Left ventricle myocardium inferior (tissue), 1 donor: ENCODE measurements around the gene MOXD1. TPM values are rescaled to one million over a fixed set of nuclear protein-coding genes. Genes with fewer than 3 reads are reported as not detected.

Source experiments
- DNase-seq: peaks from one replicate; pipeline ENCODE4 v3.0.0-alpha.2; 2020
- H3K27ac ChIP-seq: fragments of 200-600 bp; replicated peaks from 2 replicates; pipeline ENCODE4 v1.8.0; 2021
- H3K27me3 ChIP-seq: fragments of 200-600 bp; 2 replicates; pipeline ENCODE4 v1.8.0; 2021; ENCODE audit warnings: low read depth
- H3K36me3 ChIP-seq: fragments of 200-600 bp; 2 replicates; pipeline ENCODE4 v1.8.0; 2021
- H3K4me1 ChIP-seq: fragments of 200-600 bp; 2 replicates; pipeline ENCODE4 v1.8.0; 2021
- H3K4me3 ChIP-seq: fragments of 200-600 bp; 2 replicates; pipeline ENCODE4 v1.8.0; 2021; ENCODE audit warnings: mild to moderate bottlenecking, moderate library complexity
- H3K9me3 ChIP-seq: fragments of 200-600 bp; replicated peaks from 2 replicates; pipeline ENCODE4 v1.8.0; 2021
- intact Hi-C: fragments of 100-400 bp; cut with micrococcal nuclease; formaldehyde crosslinking; loops from one replicate; pipeline ENCODE4 v1.11.0; 2022
- total RNA-seq: library from RNA; stranded (reverse); fragmentation: NEBNext Ultra II Directional; extraction: Animal tissue kit (Norgen Biotek cat#: 25700); gene quantifications from one replicate; pipeline ENCODE4 v1.2.1, GENCODE V29; 2021
- TF ChIP-seq, protein P1 (sequence below): fragments of 200-600 bp; IDR thresholded peaks from 2 replicates; pipeline ENCODE4 v1.8.0; 2021; ENCODE audit warnings: antibody characterized with exemption, mild to moderate bottlenecking, borderline replicate concordance
- donor health status: DM: no; HTN: yes; CAD: no; lungs with severe emphysema.

MOXD1 gene
- total RNA-seq, 1 donor from 2014 or later, result 3.4 TPM

DNA sequence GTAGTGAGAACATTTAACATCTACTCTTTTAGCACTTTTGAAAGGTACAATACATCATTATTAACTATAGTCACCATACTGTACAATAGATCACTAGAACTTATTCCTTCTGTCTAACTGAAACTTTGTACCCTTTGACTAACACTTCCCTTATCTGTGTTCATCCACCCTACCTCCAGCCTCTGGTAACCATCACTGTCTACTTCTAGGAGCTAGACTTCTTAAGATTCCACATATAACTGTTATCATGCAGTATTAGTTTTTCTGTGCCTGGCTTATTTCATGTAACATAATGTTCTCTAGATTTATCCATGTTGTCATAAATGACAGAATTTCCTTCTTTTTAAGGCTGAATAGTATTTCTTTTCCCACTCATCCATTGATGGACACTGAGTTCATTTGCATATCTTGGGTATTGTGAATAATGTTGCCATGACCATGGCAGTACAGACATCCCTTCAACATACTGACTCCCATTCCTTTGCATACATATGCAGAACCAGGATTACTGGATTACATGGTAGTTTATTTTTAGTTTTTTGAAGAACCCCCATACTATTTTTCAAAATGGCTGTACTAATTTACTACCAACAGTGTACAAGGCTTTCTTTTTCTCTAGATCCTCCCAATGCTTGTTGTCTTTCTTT is 135.7 kb downstream of the MOXD1 start:
- DNase-seq, result no peak
- TF ChIP-seq, protein P1, sequence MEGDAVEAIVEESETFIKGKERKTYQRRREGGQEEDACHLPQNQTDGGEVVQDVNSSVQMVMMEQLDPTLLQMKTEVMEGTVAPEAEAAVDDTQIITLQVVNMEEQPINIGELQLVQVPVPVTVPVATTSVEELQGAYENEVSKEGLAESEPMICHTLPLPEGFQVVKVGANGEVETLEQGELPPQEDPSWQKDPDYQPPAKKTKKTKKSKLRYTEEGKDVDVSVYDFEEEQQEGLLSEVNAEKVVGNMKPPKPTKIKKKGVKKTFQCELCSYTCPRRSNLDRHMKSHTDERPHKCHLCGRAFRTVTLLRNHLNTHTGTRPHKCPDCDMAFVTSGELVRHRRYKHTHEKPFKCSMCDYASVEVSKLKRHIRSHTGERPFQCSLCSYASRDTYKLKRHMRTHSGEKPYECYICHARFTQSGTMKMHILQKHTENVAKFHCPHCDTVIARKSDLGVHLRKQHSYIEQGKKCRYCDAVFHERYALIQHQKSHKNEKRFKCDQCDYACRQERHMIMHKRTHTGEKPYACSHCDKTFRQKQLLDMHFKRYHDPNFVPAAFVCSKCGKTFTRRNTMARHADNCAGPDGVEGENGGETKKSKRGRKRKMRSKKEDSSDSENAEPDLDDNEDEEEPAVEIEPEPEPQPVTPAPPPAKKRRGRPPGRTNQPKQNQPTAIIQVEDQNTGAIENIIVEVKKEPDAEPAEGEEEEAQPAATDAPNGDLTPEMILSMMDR, result no peak
- intact Hi-C loops, result no loop called here
- Histone ChIP-seq H3K9me3 (no peaks in the 10 kb centered on the region), H3K4me1 (peaks cover 1% of the 10 kb centered on the region), H3K27ac (no peak overlapping the region), H3K4me3 (no peak overlapping the region), H3K27me3 (peaks cover under 1% of the 10 kb centered on the region), H3K36me3 (no peaks in the 10 kb centered on the region)

- TF ChIP-seq, protein P1, result no peak
- Histone ChIP-seq H3K27ac (no peak overlapping the region), H3K4me3 (no peak overlapping the region), H3K9me3 (no peaks in the 10 kb centered on the region), H3K27me3 (peaks cover 11% of the 10 kb centered on the region), H3K36me3 (no peaks in the 10 kb centered on the region), H3K4me1 (no peaks in the 10 kb centered on the region)
- no peak for DNase-seq
- intact Hi-C loops, result no loop called here
Observed at GRCh38 chr6:132264021-132264500, 137.2 kb downstream of the MOXD1 start.

DNA sequence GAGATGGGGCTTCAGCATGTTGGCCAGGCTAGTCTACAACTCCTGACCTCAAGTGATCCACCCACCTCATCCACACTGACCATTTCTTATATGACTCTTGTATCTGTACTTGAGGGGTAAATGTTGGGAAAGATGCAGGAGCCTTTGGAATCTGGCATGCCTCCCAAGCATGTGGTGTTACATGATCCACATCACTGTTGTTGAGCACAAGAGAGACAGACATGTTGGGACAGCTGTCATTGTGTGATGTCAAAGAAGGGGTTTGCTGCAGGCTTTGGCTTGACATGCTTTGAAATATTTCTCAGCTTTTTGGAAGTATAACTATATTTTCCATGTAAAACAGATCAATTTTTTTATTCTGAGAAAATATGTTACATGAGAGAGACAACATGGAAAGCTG is 139.9 kb downstream of the MOXD1 start:
- DNase-seq, result no peak
- no peaks in the 10 kb centered on the region for H3K9me3 ChIP-seq
- H3K27me3 ChIP-seq, result peaks cover 15% of the 10 kb centered on the region
- intact Hi-C loops, result no loop called here
- H3K36me3 ChIP-seq, result no peaks in the 10 kb centered on the region
- H3K27ac ChIP-seq, result no peak overlapping the region
- H3K4me1 ChIP-seq, result no peaks in the 10 kb centered on the region
- TF ChIP-seq, protein P1, result no peak
- H3K4me3 ChIP-seq, result no peak overlapping the region

GRCh38 chr6:132259070-132259469 is 142.2 kb downstream of the MOXD1 start:
- H3K9me3 ChIP-seq, result no peaks in the 10 kb centered on the region
- no peak overlapping the region for H3K27ac ChIP-seq
- TF ChIP-seq, protein P1, result peak; percentile 29
- H3K27me3 ChIP-seq, result peaks cover 21% of the 10 kb centered on the region
- H3K4me1 ChIP-seq, result no peaks in the 10 kb centered on the region
- no peak overlapping the region for H3K4me3 ChIP-seq
- intact Hi-C loops, result no loop called here
- H3K36me3 ChIP-seq, result no peaks in the 10 kb centered on the region
- DNase-seq, result no peak

- Histone ChIP-seq H3K4me1 (no peaks in the 10 kb centered on the region), H3K9me3 (no peaks in the 10 kb centered on the region), H3K27me3 (peaks cover 21% of the 10 kb centered on the region), H3K4me3 (no peak overlapping the region), H3K27ac (no peak overlapping the region), H3K36me3 (no peaks in the 10 kb centered on the region)
- TF ChIP-seq, protein P1, result no peak
- intact Hi-C loops, result no loop called here
- DNase-seq, result no peak
Observed at GRCh38 chr6:132257561-132257960, 143.7 kb downstream of the MOXD1 start.
